Measurements from ENCODE around the gene IMPG2. TPM values are rescaled to one million over a fixed set of nuclear protein-coding genes. Genes with fewer than 3 reads are reported as not detected.

IMPG2 gene
- total RNA-seq, 2 experiments from 2014 or later: 0.45 to 0.66 TPM

GRCh38 chr3:101279765-101280385, 40.5 kb downstream of the IMPG2 start:
- Histone ChIP-seq H3K9me3 (ENCODE audit: control insufficient read depth in 1 of 2, insufficient read depth in 1 of 2, low read length in 2 of 2) (no peaks in the 10 kb centered on the region), H3K27ac (ENCODE audit: low read depth in 1 of 2, low read length in 2 of 2) (no peak overlapping the region), H3K27me3 (ENCODE audit: control insufficient read depth in 1 of 2, insufficient read depth in 2 of 2, low read length in 2 of 2) (no peaks in the 10 kb centered on the region), H3K4me1 (ENCODE audit: insufficient read depth, low read length) (no peaks in the 10 kb centered on the region), H3K36me3 (ENCODE audit: insufficient read depth, low read length) (no peaks in the 10 kb centered on the region), H3K4me3 (ENCODE audit: low read length) (no peak overlapping the region)
- no peaks in the 10 kb centered on the region for H3K27me3 Mint-ChIP-seq
- ChIA-PET CTCF (no interaction called here), POLR2A (no interaction called here)
- H3K9me3 Mint-ChIP-seq: no peaks in the 10 kb centered on the region
- intact Hi-C loops (cut with DNase I, micrococcal nuclease): no loop called here
- DNase-seq (no peak), ATAC-seq (ENCODE audit: poor library complexity) (no peak)
- H3K36me3 Mint-ChIP-seq (ENCODE audit: low read depth): peaks cover 5% of the 10 kb centered on the region
- no peaks in the 10 kb centered on the region for H3K4me1 Mint-ChIP-seq (ENCODE audit: low read depth)
- no peak overlapping the region for H3K4me3 Mint-ChIP-seq
- TF ChIP-seq CTCF (IDR thresholded peaks at IDR 0.05): no peak
- H3K27ac Mint-ChIP-seq: no peak overlapping the region

GRCh38 chr3:101279162-101279561, 41.2 kb downstream of the IMPG2 start:
- TF ChIP-seq CTCF (IDR thresholded peaks at IDR 0.05): no peak
- H3K4me1 Mint-ChIP-seq (ENCODE audit: low read depth): no peaks in the 10 kb centered on the region
- intact Hi-C loops (cut with DNase I, micrococcal nuclease): no loop called here
- POLR2A ChIA-PET: no interaction called here
- H3K27ac ChIP-seq (ENCODE audit: low read depth in 1 of 2, low read length in 2 of 2): no peak overlapping the region
- H3K27me3 Mint-ChIP-seq: no peaks in the 10 kb centered on the region
- H3K36me3 Mint-ChIP-seq (ENCODE audit: low read depth): peaks cover 5% of the 10 kb centered on the region
- H3K4me3 Mint-ChIP-seq: no peak overlapping the region
- CTCF ChIA-PET: no interaction called here
- H3K9me3 Mint-ChIP-seq: no peaks in the 10 kb centered on the region
- no peak overlapping the region for H3K27ac Mint-ChIP-seq
- H3K4me3 ChIP-seq (ENCODE audit: low read length): no peak overlapping the region
- ATAC-seq (ENCODE audit: poor library complexity): no peak
- no peaks in the 10 kb centered on the region for H3K27me3 ChIP-seq (ENCODE audit: control insufficient read depth in 1 of 2, insufficient read depth in 2 of 2, low read length in 2 of 2)
- no peak for DNase-seq
- H3K36me3 ChIP-seq (ENCODE audit: insufficient read depth, low read length): no peaks in the 10 kb centered on the region
- H3K9me3 ChIP-seq (ENCODE audit: control insufficient read depth in 1 of 2, insufficient read depth in 1 of 2, low read length in 2 of 2): no peaks in the 10 kb centered on the region
- no peaks in the 10 kb centered on the region for H3K4me1 ChIP-seq (ENCODE audit: insufficient read depth, low read length)

GRCh38 chr3:101278727-101279126, 41.6 kb downstream of the IMPG2 start:
- no peak overlapping the region for H3K27ac ChIP-seq (ENCODE audit: low read depth in 1 of 2, low read length in 2 of 2)
- no peak overlapping the region for H3K4me3 Mint-ChIP-seq
- DNase-seq (no peak), ATAC-seq (ENCODE audit: poor library complexity) (no peak)
- no peaks in the 10 kb centered on the region for H3K36me3 ChIP-seq (ENCODE audit: insufficient read depth, low read length)
- ChIA-PET CTCF (interaction anchor here (0.9 kb wide), 1 partner anchor 9 kb away, joined by 3 read pairs; no protein-coding TSS in a partner anchor), POLR2A (no interaction called here)
- peaks cover 5% of the 10 kb centered on the region for H3K36me3 Mint-ChIP-seq (ENCODE audit: low read depth)
- intact Hi-C loops (cut with DNase I, micrococcal nuclease): no loop called here
- H3K4me1 Mint-ChIP-seq (ENCODE audit: low read depth): no peaks in the 10 kb centered on the region
- H3K9me3 Mint-ChIP-seq: no peaks in the 10 kb centered on the region
- no peaks in the 10 kb centered on the region for H3K4me1 ChIP-seq (ENCODE audit: insufficient read depth, low read length)
- H3K27me3 Mint-ChIP-seq: no peaks in the 10 kb centered on the region
- no peak overlapping the region for H3K27ac Mint-ChIP-seq
- no peaks in the 10 kb centered on the region for H3K27me3 ChIP-seq (ENCODE audit: control insufficient read depth in 1 of 2, insufficient read depth in 2 of 2, low read length in 2 of 2)
- no peak overlapping the region for H3K4me3 ChIP-seq (ENCODE audit: low read length)
- no peaks in the 10 kb centered on the region for H3K9me3 ChIP-seq (ENCODE audit: control insufficient read depth in 1 of 2, insufficient read depth in 1 of 2, low read length in 2 of 2)
- no peak for TF ChIP-seq CTCF (IDR thresholded peaks at IDR 0.05)
